ENCODE measurements around the gene MAPK8.
"Not testable (repeated sequence)": the region's sequence is repeated elsewhere in the genome, so short reads cannot be mapped to it uniquely, and the experiment has no call there.

The MAPK8 gene

DNA sequence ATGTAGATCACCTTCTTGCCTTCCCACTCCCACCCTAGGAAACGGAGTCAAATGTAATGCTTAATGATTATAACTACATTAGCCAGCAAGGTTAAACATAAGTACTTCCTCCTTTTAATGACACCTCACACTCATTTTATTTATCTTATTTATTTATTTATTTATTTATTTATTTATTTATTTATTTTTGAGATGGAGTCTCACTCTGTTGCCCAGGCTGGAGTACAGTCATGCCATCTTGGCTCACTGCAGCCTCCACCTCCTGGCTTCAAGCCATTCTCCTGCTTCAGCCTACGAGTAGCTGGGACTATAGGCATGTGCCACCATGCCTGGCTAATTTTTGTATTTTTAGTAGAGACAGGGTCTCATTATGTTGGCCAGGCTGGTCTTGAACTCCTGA is 115.4 kb downstream of the MAPK8 start:
- DNase-seq = not testable (repeated sequence)

DNA sequence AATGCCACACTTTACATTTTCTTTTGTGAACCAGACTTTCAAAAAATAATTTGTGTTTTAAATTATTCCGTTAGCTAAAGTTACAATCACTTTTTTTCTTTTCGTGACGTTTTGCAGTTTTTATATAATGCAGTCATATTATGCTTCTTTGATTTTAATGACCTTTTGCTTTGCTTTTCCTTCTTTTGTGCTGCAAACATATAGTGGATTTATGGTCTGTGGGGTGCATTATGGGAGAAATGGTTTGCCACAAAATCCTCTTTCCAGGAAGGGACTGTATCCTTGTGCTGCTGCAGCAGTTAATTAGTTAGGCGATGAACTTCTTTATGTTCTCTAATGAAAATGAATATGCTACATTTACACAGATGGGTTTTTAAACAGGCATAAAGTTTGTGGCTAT is 117.4 kb downstream of the MAPK8 start:
- DNase-seq = no peak

DNA sequence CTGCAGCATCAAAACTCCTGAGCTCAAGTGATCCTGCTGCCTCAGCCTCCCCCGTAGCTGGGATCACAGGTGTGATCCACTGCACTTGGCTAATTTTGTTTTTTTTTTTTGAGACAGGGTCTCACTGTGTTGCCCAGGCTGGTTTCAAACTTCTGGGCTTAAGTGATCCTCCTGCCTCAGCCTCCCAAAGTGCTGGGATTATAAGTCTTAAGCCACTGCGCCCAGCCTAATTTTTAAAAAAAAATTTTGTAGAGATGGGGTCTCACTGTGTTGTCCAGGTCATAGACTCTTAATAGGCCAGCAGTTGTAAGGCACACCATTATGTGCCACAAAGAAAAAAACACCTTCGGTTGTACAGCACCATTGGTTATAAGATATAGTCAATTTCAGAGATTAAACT is 122.4 kb downstream of the MAPK8 start:
- DNase-seq = no peak

DNA sequence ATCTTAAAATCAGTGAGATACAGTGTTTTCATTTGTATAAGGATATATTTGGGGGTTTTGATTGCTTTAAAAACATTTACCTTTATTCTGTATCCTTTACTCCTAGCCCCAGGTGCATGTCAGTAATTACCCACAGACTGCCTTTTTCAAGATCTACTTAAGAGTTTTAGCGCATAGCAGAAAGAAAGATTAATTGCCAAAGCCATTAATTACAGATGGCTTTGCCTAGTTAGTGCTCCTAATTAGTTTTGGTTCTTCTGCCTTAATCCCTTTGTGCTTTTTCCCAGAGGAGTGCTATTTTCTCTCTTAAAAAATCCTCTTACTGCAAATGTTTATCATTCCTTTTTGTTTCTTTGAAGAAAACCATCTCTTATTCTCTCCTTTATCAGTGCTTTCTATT is 122.8 kb downstream of the MAPK8 start:
- no peak for DNase-seq

DNA sequence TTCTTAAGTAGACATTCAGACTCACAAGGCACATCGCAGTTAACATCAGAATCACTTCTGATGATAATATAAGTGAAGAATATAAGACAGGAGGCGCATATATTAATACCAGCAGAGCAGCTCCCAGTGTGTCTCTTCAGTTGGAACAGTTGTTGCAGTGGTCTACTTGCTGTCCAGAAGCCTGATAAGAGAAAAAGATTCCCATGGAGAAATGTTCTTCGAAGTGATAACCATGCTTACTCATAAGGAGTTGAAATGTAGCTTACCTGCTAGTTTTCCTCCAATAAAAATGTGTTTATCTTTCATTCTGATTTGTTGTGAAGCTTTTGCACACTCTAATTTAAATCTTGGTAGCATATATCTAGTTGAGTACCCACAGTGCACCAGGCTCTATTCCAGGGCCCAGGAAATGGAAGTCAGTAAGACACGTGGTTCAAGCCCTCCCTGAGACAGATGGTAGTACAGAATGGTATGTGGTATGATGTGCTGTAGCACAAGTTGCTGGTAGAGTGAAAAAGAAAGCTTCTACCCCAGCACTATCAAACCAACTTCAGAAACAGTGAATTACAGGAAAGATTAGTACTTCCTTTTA is 124.0 kb downstream of the MAPK8 start:
- no peak for DNase-seq

DNA sequence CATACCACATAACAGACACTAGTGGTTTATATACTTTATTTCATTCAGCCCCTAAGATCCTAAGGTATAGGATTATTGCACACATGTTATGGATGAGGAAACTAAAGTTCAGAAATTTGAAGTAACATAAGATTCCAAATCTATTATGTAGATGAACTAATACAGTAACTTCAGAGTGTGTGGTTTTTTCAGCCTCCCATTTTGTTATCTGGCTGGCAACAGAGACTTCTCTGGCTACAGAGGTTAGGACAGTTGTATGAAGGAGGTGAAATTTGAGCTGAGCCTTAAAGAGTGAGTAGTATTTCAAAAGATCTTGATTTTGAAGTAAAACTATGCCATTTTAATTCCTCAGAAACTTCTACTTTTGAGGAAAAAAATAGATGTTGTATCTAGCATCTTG is 125.4 kb downstream of the MAPK8 start:
- DNase-seq = no peak

DNA sequence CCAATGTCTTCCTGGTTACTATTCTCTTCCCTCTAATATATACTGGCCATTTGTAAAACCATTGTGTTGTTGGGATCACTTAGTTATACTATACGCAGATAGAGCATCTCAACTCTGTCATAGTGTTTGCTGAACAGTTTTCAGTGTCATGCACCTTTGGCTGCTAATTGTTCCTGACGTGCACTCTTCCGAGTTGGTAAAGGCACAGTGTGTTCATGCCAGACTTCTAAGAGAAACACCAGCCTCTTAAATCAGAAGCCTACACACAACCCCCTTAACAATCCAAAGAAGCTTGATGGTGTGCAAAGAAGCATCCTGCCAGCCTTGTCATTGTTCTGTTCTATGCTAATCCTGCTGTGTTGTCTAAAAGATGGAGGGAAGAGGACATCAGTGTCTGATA is 131.1 kb downstream of the MAPK8 start:
- DNase-seq = no peak

DNA sequence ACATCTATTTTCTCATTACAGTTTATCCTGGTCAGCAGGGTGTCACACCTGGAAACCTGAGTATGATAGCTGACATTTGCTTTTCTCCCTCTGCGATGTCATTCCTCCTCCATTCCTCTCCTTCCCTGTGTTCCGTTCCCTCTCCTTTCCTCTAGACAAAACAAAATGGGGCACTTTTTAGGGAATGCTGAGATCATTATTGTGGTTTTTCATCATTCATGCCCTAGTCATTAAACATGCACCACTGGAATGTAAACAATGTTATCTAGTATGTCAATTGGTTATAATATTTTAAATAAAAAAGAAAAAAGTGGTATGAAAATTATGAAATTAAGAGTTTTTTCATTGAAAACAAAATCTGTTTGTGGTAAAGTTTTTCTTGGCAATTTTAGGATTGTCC is 132.6 kb downstream of the MAPK8 start:
- no peak for DNase-seq

DNA sequence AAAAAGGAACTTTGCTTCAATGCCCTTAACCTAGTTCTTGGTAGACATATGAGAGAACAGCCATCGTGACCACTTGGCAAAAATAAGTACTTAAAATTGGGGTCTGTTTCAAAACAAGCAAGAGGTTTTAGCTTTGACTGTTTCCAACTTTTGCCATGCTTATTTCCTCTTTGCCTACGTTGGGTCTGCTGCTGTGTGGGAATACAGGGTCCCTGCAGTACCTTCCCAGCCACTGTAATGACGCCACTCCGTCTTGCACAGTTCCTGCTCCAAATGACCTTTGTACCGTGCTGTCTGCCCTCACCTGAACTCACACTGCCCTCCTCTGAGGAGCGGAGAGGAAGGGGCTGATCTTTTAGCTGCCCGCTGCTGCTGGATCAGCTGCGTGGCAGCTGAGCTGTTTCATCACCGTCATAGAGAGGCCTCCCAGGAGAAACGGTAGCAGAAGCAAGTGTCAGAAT is 133.1 kb downstream of the MAPK8 start:
- no peak for DNase-seq

DNA sequence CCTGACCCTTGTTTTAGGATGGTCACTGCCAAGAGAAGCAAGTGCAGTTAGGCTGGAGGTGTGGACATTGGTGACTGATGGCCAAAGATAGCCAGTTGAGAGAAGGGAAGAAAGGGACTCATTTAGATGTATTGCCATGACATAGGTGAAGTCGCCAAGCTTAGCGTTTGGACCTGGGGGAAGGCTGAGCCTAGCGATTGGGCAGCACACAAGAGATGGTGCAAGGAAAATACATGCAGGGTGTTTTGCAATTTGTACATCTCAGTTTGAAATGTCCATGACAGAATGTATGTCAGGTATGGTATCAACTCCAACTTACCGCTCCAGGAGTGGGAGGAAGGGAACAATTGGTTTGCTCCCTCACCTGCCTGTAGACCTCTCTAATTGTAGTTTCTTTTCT is 134.3 kb downstream of the MAPK8 start:
- DNase-seq = no peak

DNA sequence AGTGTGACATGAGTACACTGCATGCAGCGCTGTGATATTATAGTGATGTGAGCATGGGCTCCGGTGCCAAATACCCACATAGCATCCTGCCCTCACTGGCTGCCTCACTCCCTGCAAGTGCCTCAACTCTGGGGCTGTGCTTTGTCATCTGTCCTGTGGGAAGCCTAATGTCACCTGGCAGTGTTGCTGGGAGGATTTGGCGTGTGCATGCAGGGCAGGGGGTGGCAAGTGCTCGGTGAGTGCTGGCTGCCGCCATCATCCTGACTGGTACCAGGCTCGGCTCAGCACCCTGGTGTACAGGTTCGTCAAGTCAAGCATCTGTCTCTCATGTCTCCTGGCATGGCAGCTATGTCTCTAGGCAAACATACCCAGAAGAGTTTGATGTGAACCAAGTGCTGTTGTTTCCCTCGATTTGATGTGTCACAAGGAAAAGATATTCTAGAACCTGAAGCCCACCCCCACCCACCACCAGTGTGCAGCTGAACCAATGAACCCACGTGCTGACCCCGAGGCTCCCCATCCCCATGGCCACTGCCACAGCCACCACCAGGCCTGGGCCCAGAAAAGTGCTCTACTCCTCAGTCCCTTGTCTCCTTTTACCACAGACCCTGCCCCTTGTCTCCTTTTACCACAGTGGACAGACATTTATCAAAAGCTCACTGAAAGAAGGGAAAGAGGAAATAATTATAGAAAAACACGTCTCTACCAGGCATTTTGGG is 135.8 kb downstream of the MAPK8 start:
- DNase-seq = no peak

DNA sequence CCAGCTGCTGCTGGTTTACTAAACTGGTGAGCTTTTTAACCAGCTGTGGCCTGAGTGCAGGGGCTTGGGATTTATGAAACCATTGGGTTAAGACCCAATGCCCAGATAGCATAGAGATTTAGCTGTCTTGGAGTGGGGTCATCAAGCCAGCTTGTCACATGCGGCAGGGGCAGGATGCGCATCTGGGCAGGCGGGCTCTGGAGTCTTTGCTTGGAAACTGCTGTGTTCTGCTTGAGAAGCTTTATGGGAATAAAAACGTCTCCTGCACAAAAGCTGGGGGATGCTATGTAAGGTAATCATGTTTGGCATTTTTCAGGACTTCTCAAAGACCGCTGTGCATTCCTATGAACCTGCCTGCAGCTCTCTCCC is 136.3 kb downstream of the MAPK8 start:
- no peak for DNase-seq

DNA sequence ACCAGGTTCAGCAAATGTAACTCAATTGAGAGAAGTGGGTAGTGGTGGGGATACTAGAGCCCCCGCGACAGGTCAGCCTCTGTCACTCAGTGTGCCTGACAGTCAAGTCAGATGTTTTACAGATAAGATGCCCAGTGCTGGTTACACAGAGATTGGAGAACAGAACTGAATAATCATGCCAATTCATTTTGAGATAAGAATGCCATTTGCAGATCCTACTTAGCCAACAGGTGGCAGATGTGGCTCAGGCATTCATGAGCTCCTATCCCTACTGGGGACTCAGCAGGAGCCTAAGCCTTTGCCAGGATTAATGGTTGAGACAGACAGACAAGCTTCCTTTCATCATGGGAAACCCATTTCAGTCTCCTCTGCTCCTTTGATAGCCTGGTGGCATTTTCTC is 137.8 kb downstream of the MAPK8 start:
- no peak for DNase-seq

DNA sequence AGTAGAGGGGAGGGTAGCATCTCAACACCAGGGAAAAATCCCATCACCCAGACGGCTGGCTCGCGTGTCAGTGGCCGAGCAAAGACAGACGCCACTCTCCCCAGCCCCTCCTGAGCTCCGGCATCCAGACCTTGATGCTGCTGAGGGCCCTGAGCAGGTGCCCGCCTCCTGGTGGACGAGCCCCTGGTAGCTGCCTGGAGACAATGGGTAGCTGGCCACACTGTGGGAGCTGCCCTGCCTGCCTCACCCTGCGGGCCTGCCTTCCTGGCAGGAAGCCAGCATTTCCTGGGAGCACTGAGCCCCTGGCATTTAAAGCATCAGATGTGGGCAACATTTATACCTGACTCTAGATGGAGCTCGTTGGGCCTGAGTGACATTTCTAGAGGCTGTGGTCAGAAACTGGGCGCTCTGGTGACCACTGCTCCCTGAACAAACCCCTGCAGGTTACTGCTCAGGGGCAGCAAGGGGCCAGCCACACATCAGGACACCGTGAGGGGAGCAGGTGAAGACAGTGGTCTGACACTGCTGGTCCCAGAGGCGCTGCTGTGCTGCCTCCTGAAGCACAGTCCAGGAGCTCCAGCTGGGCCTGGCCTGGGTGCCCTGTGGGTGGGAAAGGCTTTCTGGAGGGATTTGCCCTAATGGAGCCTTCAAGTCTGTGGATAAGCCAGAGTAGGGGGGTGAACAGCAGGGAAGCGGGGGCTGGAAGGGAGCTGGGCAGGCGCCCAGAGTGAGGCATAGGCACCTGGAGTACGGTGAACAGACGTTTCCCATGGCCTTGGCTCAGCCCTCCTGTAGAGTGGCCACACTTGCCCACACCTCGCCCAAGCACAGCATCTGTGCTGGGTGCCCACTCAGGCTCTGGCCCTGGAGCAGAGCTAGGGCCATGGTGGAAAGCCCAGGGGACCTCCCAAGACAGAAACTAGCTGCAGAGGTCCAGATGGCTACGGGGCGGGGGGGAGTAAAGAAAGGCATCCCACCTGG is 138.7 kb downstream of the MAPK8 start:
- DNase-seq = no peak

DNA sequence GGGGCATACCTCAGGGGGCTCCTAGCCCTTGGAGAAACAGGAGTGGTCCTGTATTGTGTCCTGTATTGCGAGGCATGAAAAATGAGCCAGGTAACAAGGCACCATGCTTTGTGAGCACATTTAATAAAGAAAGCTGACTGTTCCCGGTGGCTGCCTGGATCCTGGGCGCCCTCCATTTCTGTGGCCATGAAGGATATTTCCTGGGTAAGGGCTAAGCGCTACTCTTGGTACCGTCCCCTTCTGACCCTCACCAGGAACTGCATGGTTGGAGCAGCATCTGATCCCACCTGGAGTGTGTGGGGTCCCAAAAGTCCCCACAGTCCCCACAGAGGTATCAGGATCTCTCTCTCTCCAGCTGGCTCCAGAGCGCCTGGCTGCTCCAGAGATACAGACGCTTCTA is 139.5 kb downstream of the MAPK8 start:
- no peak for DNase-seq

DNA sequence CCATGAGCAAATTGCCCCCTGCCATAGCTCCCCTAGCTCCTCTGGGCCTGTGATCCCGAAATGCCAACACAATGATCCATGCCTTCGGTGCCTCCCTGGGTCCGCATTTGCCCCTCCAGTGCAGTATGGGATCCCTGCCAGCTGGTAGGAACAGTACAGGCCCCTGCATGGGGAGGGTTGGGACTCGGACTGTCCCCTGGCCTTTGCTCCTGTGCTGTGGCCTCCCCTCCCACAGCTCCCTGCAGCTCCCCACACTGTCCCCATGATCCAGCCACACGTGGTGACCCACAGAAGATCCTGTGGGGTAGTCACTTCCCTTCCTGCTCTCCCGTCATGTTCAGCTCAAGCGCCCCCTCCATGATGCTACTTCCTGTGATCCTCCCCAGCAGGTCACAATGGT is 140.3 kb downstream of the MAPK8 start:
- DNase-seq = no peak

DNA sequence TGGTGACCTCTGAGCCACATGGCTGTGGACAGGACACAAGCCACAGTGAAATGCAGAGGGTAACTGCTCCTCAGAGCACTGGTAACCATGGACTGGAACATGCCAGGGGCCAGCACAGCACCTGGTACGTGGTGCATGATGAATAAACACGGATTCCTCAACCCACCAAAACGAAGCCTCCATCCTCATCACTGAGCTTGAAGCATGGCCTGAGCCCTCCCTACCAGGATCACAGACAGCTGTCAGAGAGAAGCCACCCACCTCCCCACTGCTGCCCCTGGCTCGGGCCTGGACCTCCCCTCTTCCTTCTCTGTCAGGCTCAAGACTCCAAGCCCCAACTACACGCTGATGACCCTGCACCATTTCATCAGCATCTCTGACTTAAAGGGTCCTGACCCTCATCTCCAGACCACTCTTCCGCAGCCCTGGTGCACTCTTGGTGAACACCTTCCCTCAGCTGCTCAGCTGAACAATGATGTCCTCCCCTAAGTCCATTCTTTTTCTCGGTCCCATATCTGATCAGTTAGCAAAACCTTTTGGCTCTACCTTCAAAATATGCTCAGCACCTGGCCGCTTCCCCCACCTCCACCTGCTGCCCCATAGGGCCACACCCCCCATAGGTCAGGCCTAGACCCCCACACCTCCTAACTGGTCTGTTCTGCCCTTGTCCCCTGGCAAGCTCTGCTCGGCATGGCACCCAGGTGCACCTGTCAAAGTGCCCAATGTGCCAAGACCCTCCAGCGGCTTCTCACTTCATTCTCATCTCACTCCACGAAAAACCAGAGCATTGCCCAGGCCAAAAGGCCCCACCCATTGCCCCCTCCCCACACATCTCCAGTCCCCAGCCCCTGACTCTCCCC is 141.1 kb downstream of the MAPK8 start:
- no peak for DNase-seq

DNA sequence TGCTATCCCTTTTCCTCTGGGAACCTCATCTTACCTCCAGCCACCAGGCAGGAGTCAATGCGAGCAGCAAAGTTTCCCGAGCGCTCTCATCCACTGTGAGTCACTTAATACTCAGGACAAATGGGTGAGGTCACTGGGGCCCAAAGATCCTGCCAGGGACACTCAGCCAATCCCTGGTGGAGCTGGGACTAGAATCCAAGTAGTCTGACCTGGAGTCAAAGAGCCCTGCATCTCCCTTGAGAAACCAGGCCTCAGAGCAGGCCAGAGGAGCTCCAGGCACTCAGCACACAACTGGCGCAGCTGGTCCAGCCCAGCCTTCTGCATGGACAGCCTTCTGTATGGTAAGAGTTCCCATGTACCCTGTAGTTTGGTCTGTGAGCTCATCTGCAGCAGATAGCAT is 142.3 kb downstream of the MAPK8 start:
- no peak for DNase-seq

DNA sequence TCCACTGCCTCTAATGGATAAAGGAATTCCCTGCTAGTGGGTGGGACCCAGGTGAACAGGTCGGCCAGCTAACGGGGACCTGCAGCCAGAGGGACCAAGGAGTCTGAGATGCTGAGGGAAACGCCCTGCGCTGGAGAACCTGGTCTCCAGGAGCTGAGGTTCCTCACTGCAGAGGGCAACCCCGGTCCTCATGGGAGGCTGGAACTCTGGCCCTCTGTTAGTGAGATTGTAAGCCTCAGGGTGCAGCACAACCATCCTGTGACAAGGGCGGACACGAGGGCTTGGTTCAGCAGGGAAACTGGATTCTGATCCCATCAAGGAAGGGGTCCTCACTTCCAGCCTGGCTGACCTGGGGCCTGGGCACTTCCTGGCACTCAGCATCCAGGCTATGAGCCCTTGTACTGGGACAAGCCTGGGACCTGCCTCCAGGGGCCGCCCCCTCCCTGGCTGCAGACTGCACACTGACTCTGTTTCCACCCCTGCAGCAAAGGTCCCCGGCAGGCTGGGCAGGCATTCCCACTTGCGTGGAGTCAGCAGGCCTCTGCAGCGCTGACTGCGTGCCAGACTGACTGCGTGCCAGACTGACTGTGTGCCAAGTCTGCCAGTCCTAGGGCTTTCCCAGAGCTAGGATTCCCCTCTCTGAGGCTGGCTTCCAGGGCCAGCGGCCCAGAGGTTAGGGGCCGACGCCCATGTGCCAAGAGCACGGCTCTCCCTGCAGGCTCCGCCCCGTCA is 143.2 kb downstream of the MAPK8 start:
- DNase-seq = no peak

DNA sequence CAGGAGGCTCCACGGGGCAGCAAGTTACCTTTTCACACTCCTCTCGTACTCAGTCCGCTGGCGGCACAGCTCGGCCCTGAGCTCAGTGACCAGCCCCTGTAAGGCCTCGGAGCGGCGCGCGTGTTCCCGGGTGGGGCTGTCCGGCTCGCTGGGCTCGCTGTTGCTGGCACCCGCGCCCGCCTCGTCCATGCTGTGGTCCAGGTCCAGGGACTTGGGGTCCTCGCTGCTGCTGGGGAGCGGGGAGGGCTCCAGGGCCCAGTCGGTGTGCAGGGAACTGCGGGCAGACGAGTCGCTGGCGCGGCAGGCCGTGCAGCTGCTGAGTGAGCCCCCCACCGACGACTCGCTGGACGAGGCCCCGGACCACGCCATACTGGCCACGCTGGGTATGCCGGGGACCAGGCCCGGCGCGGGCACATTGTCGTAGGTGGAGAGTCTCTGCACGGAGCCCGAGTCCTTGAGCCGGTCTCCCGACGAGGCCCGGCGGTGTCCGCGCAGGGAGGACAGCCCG is 143.8 kb downstream of the MAPK8 start:
- DNase-seq = no peak

DNA sequence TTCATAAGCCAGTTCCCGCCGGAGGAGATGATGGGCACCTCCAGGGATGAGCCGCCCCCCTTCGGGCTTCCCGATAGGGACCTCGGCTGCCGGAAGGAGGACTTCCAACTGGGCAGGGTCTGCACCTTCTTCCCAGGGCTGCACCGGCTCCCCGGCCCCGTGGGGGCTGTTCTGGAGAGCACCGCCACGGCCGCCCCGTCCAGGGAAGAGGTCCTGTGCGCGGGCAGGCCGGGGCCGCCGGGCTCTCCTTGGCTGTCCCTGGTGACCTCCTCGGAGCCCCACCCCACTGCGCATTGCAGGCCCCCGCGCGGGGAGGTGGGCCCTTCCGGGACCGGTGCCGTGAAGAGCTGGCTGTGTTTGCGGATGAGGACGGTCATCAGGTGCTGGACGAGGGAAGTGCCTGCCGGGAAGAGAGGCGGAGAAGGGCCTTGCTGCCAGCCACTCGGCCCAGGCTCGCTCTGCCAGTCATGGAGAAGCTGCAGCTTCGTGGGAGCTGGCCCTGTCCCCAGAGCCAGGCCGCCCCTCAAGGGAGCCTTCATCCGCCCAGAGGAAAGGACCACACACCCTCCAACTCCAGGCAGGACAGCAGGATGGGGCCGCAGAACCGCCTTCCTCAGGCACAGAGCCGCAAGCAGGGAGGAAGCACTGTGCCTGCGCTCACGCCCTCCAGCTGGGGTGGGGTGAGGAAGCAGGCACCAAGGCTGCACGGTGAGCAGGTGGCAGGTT is 144.4 kb downstream of the MAPK8 start:
- no peak for DNase-seq
